GM21737 (cell line): ENCODE measurements around the gene RBPJ.
A peak's percentile ranks its signal among the peaks of the same experiment; 100 is the strongest.

Experiments
- ATAC-seq: cut with Tn5 transposase; IDR thresholded peaks from one replicate; pipeline ENCODE4 v1.9.1; 2021; ENCODE audit warnings: mild to moderate bottlenecking, moderate library complexity; ENCODE audit not compliant: unreplicated experiment

RBPJ gene

GRCh38 chr4:26320538-26321372 lies at the start of gene RBPJ:
Gene RBPJ (plus strand): TSS chr4:26321014. CDS start chr4:26321029, 15 bp downstream.
- ATAC-seq = peak; percentile 27

- ATAC-seq = no peak
These were observed 49.1 kb upstream of the RBPJ start for GRCh38 chr4:26271703-26272102.

GRCh38 chr4:26272654-26273615 lies 47.9 kb upstream of the RBPJ start:
- ATAC-seq = no peak

DNA sequence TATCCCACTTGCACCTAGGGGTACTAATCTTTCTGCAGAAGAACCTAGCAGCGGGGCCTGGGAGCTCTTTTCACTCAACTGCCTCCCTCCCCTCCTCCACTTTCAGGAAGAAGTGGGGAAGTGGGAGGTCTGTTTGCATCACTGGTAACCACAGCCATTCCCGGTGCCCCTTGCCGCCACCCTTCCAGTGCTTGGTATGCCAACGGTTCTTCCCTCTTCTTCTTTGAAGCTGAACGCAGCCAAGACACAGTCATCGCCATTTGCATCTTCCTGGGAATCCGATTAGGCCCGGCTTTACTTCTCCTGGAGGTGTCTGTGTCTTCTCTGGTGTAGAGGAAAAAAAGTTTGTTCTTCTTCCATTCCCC lies 47.2 kb upstream of the RBPJ start:
- ATAC-seq = no peak

DNA sequence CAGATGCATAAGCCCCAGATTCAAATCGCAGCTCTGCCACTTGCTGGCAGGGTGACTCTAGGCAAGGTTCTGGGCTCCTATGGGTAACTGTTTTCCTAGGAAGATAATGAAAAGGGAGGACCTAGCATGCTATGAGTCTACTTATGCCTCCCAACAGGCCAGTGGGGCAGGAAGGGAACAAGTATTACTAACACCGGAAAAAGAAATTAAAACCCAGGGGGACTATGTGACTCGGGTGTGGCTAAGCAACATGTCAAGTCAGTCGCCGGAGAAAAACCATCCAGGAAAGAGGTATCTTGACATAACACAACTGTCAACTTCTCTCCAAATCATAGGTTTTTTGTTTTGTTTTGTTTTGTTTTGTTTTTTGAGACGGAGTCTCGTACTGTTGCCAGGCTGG lies 45.5 kb upstream of the RBPJ start:
- no peak for ATAC-seq

- no peak for ATAC-seq
These were observed 41.4 kb upstream of the RBPJ start for GRCh38 chr4:26279446-26279845.

DNA sequence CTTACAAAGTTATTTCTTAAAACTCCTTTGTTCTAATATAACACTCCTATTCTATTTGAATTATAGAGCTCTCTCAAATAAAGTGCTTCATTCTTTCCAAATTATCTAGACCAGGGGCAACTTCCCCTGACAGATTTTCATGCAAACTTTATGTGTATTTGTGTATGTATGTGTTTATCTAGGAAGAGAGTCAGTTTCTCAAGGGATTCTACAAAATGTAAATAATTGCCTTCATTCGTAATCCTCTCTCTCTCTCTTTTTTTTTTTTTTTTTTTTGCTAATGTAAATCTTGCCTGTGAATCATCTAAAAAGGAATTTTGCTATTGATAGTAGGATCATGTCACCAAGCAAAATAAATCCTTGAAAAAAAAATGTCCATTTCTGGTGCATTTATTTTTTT lies 38.9 kb upstream of the RBPJ start:
- ATAC-seq = no peak

GRCh38 chr4:26284536-26284935 lies 36.3 kb upstream of the RBPJ start:
- ATAC-seq = no peak

- ATAC-seq = no peak
These were observed 35.5 kb upstream of the RBPJ start for GRCh38 chr4:26285272-26285671.

DNA sequence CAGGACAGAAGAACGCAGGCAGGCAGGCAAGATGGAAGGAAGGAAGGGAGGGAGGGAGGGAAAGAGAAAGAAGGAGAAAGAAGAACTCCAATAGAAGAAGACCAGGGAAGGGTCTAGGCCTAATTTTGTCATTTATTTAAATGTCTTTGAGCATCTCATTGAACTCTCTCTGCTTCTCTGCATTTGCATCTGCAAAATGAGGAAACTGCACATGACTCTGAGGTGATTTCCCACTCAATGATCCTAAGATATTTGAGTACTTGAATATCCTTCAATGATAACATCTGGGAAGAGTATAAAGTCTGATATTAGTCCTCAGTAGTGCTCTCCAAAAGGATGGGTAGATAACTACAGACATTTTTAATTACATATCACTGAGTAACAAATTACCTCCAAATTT lies 33.1 kb upstream of the RBPJ start:
- ATAC-seq = no peak

DNA sequence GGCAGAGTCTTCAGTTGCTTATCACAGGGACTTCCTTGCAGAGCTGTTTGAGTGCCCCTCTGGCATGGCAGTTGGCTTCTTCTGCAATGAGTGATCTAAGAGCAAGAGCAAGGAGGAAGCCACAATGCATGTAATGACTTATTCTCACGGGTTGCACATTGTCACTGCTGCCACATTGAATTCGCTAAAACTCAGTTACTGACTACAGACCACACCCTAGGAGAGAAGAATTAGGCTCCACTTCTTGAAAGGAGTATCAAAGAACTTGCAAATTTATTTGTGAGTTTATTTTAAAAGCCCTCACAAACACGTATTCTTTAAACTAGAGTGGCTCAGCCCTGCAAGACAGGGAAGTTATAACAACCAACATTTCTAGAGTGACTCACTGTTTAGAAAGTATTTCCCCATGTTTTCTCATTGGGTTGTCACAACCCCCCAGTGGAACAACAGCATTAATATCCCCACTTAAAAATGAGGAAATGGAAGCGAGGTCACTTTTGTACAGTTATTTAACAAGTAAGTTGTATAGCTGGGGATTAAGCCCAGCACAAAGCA lies 32.4 kb upstream of the RBPJ start:
- peak; percentile 86 for ATAC-seq

DNA sequence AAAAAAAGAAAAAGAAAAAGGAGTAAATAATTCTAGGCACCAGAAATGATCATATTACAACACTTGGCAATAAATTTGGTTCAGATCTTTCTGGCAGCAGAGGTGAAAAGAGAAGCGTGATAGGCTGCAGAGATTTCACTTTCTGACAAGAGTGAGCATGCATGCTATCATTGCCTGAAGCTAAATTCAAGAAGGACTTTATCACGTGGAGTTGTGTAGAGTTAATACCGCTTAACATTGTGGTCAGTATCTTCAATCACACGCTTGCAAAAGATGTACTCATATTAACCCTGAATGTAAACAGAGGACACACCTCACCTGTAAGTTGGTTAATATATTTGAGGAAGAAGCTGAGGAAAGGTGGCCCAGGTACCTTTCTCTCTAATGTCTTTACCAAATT lies 31.4 kb upstream of the RBPJ start:
- no peak for ATAC-seq

DNA sequence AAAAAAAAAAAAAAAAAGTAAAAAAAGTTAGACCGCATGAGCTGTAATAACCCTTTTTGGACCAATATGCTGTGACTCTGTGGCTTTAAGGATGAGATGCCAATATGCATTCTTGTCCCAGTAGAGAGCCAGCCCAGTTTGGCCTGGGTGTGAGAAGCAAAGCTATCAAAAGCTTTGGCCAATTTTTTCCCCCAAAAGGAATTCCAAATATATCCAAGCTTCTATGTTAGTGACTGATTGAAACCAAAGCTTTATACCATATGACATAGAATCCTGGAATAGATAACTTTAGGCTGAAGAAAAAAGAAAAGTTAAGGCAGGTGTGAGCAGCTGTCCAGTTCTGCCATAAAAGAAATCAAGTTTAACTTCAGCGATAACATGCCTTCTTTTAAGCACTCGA lies 30.5 kb upstream of the RBPJ start:
- ATAC-seq = no peak

DNA sequence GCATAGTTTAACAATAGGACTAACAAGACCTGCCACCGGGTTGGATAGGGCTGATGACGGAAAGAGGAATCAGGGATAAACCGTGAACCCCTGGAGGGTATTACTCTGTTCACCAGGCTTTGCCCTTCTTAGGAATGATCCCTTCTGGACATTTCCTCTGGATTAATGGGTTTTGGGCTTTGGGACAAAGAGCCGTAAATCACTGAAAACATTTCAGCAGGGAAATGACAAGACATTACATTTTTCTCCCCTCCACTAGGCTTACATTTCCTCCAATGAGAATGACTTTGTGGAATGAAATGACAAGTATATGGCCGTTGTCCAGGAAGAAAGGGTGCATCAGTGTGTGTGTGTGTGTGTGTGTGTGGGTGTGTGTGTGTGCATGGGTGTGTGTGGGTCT lies 25.9 kb upstream of the RBPJ start:
- ATAC-seq = no peak

DNA sequence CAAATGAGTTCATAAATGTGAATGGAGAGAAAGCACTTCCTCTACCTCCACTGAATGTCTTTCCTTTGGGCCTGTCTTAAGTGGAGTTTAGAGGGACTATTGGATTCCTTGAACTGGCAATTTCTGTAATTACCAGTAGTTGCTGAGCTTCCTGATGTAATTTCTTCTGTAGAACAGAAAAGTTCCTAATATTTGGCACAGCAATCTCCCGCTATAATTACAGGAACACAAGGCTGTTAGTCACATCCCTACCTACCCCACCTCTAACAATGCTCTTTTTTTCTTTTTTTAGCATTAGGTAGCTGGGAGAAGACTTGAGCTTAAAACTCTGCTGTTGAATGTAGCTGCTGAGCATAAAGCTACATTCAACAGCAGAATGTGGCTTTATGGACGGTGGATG lies 24.8 kb upstream of the RBPJ start:
- ATAC-seq = no peak

- ATAC-seq = no peak
These were observed 24.3 kb upstream of the RBPJ start for GRCh38 chr4:26296514-26296913.

DNA sequence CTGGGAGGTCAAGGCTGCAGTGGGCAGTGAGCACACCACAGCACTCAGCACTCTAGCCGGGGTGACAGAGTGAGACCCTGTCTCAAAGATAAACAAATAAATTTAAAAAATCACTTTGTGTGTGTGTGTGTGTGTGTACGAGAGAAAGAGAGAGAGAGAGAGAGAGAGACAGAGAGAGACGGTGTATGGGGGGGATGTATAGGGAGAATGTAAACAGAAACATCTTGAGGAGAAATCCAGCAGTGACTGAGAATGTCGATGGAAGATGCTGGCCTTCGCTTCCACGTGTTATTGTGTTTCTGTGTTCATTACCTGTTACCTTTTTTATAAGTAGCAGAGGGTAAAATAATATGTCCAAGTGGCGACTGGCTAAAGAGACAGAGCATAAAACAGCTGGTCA lies 23.6 kb upstream of the RBPJ start:
- ATAC-seq = no peak

DNA sequence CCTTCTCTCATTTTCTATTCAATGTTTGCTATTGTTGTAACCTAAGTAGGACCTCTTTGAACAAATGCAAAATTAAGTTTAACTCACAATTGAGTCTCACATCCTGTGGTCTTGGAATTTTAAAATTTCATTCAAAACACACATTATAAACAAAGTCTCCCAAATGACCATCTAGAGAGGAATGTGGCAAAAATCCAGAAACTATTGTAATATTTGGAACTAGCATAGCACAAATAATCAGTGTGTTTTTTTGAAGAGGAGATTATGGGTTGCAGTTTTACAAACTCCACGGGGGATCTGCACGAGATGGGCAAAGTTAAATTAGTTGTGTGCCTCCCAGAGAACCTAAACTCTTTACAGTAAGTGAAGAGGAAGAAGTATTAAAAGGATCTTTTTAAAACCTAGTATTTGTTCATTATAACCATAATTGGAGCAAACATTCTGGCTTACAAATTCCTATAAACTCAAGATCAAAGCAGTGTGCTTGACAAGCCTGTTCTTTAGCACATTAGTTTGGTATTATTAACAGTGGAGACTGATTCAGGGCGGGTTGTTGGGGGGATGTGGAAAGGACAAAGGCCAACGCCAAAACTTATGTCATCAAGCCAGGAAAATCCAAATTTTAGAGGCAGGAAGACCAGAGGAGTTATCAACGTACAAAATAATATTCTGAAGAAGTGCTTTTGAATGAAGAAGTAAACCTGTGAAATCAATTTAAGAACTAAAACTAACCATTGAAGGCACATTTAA lies 22.4 kb upstream of the RBPJ start:
- no peak for ATAC-seq

DNA sequence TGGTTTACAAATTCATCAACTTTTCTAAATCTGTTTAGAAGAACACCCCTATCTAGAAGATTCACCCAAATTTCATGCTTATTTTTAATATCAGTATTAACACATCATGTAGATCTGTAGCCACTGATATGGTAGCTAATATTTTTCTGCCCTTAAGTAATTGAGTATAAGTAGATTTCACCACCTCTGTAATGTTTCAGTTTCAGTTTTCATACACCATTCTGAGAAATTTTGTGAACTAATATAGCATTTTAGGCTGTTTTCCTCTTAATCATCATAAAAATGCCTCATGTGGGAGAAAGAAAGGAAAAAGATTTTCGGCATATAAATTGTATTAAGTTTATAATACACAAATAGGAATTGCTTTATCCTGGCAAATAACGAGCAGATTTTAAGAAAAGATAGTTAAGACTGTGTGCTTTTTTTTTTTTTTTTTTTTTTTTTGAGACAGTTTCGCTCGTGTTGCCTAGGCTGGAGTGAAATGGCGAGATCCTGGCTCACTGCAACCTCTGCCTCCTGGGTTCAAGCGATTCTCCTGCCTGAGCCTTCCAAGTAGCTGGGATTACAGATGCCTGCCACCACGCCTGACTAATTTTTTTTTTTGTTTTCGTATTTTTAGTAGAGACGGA lies 21.4 kb upstream of the RBPJ start:
- no peak for ATAC-seq
